Right renal pelvis (tissue), 4 donors: Measurements from ENCODE around the gene SLC25A31. TPM values are rescaled to one million over a fixed set of nuclear protein-coding genes. Genes with fewer than 3 reads are reported as not detected.

Experiments
- polyA plus RNA-seq, 4 donors: library from polyadenylated mRNA; unstranded; fragments of 120-200 nt; gene quantifications; one replicate each; pipeline ENCODE4 v1.2.1, GENCODE V29; 2013; ENCODE audit not compliant: insufficient read length in 4 of 4

The SLC25A31 gene
- polyA plus RNA-seq, 4 donors, result not detected

Other genes starting within 250 kb of the SLC25A31 start
- gene INTU, start 97.4 kb upstream of the SLC25A31 start, polyA plus RNA-seq, result 10 to 100 TPM; 21.7 to 23.1 (median 22.2) TPM
- gene HSPA4L, start 51.9 kb downstream of the SLC25A31 start, polyA plus RNA-seq, result 10 to 100 TPM in 2 of 4 donors, 1 to 10 TPM in 2; 8.3 to 12.1 (median 10.3) TPM
- gene PLK4, start 150.5 kb downstream of the SLC25A31 start, polyA plus RNA-seq, result 10 to 100 TPM; 19.5 to 23.0 (median 21.5) TPM
- 10 to 100 TPM; 23.3 to 36.0 (median 27.4) TPM for gene MFSD8, start 234.8 kb downstream of the SLC25A31 start, polyA plus RNA-seq
- 10 to 100 TPM; 12.0 to 15.5 (median 12.6) TPM for gene ABHD18, start 235.0 kb downstream of the SLC25A31 start, polyA plus RNA-seq